NCI-H2196 (cell line): ENCODE results near the gene PET117.
"Not testable (repeated sequence)": the region's sequence is repeated elsewhere in the genome, so short reads cannot be mapped to it uniquely, and the experiment has no call there.

Experiments used
- DNase-seq: peaks from one replicate; lab custom pipeline; 2025; ENCODE audit not compliant: unreplicated experiment; lab: John Stamatoyannopoulos, UW

PET117 gene

DNA sequence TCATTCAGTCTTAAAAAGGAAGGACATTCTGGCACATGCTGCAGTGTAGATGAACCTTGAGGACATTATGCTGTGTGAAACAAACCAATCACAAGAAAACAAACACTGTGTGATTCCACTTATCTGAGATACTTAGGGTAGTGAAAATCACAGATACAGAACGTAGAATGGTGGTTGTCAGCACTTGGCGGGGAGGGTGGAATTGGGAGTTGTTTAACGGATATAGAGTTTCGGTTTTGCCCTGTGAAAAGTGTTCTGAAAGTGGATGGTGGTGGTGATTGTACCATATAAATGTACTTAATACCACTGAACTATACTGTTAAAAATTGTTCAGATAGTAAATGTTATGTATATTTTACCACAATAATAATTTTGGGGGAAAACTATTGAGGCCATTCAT, 18.4 kb downstream of the PET117 start:
- no peak for DNase-seq

DNA sequence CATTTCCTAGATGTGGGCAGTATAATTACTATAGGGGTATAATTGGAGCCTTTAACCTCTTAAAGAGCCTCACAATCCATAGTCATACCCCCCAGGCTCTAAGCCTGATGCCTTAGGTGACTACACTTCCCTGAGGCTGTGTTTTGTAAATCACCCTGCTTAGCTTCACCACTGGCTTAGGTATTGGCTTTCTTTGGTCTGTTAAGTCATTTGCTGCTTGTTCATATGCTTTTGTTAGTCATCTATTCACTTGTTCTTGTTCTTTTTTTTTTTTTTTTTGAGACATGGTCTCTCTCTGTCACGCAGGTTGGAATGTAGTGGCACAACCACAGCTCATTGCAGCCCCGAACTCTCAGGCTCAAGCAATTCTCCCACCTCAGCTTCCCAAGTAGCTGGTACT, 26.7 kb downstream of the PET117 start:
- no peak for DNase-seq

DNA sequence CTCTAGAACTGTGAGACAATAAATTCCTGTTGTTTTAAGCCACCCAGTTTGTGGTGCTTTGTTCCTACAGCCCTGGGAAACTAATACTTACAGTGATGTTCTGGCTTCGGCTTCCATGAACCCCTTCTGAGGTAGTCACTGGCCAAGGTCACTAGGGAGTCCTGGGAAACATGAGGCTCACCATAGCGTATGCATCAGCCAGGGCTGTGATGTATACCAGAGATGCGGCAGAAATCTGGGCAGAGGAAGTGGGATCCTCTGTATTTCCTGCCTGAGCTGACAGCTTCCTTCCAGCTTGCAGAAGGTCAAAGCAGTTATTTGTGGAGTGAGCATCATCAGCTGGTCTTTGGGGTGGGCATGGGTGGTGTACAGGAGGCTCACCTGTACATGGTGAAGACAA, 27.9 kb downstream of the PET117 start:
- DNase-seq, result no peak

DNA sequence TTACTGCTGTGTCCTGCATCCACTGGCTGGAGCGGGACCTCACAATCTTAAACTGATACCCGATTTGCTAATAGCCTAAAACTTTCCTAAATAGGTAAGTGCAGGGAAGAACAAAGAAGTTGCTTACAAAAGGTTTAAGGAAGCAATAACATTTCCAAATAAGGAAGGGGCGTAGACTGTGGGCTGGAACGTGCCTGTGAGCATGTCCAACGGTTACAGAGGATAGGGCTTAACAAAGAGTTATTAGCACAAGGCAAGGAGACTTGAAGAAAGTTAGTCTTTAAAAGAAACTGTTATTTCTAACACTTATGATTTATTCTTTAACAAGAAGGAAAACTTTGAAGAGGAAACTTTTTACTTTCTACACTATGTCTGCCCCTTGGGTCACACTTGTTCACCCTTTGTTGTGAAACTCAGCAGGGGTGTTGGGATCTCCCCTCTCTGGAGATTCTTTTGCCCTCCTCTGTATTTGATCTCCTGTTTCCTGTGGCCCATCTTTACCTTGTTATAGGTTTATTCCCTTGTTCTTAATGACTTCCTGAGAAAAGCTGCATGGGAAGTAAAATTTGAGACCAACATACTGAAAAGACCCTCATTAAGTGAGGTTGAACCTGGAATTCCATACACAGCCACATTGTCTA, 28.7 kb downstream of the PET117 start:
- DNase-seq, result no peak

DNA sequence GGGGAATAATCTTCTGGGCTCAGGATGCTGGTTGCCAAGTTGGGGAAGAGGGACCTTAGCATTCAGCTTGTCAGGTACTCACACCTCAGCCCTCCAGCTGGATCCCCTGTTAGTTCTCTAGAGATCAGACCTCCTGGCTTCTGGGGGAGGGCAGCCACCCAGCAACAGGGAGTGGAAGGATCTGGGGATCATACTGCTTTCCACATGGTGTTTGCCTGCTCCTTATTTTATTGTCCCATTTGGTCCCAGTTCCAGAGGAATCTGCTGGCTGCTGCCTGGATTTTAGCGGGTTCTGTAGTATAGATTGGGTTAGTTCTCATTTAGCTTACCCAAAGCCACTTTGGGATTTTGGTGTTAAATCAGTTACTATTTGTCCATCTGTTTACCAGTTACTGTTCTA, 29.3 kb downstream of the PET117 start:
- no peak for DNase-seq

DNA sequence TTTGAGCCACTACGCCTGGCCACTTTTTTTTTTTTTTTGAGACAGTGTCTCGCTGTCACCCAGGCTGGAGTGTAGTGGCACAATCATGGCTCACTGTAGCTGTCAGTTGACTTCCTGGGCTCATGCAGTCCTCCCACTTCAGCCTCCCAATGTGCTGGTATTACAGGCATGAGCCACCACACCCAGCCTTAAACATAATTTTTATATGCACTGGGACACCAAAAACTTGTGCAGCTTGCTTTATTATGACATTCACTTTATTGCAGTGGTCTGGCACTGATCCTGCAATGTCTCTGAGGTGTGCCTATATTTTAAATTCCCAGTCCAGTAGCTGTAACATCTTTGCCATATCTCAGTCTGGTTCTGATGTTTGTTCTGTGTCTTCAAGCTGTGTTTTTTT, 34.7 kb downstream of the PET117 start:
- no peak for DNase-seq

DNA sequence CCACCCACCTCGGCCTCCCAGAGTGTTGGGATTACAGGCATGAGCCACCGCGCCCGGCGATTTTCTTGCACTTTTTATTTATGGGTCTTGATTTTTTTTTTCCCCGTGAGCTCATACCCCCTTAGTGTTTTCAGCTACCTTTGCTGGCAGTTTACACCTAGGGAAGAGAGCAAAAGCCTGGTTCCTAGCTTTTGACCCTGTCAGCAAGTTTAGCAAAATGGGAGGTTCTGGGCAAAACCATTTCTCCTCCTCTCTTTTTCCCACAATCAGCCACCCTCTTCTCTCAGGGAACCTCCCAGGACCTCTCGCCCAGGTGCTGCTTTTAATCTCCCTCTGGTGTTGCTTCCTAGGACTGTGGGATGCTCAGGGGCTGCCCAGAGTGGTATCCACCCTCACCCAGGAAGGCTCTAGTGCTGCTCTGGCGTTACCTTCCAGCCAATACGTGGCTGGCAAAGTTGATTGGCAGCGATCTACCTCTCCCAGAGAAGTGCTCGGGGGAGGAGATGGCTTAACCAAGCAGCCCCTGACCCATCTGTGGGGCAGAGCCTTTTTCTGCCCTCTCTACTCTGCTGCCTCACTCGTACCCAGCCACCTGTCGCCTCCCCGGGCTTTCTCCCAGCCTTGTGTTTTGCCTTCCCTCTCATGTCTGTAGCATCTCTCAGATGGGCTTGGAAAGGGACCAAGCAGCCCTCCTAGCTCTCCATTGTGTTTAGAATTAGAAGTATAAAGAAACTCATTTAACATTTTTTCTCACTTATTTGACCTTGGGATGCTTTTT, 37.4 kb downstream of the PET117 start:
- DNase-seq, result no peak

DNA sequence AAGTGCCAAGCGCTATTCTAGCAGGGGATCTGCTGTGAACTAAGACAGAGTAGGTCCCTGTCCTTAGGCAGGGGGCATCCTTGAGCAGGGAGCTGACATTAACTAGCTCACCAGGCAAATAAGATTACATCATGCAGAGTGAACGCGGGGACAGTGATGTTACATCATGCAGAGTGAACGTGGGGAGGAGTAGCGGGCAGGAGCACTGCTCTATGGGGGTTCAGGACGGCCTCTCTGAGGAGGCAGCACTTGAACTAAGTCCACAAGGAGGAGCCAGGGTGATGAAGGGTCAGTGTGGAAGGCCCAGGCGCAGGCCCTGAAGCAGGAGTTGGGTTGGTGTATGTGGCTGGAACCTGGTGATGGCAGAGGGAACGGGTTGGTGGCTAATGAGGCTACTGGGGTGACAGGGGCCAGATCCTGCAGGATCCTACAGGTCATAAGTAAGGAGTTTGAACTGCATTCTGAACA, 38.7 kb downstream of the PET117 start:
- DNase-seq, result no peak

DNA sequence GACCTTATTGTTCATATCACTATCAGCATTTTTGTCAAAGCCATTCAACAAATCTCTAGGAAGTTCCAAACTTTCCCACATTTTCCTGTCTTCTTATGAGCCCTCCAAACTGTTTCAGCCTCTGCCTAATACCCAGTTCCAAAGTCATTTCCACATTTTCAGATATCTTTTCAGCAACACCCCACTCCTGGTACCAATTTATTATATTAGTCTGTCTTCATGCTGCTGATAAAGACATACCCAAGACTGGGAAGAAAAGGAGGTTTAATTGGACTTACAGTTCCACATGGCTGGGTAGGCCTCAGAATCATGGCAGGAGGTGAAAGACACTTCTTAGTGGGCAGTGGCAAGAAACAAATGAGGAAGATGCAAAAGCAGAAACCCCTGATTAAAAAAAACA, 42.7 kb downstream of the PET117 start:
- not testable (repeated sequence) for DNase-seq

DNA sequence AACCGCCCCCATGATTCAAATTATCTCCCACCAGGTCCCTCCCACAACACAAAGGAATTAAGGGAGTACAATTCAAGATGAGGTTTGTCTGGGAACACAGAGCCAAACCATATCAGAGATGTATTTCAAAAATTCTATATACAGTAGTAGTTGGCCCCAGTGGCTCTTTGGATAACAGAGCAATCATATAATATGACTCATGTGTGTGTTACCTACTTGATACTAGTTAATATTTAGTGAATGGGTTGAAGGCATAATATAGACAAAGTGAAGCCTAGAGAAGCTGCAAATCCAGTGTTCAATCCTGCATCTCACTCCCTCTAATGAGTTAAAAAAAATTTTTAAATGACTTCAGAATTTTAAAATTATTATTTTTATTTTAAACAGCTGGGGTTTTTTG, 43.2 kb downstream of the PET117 start:
- DNase-seq, result no peak

DNA sequence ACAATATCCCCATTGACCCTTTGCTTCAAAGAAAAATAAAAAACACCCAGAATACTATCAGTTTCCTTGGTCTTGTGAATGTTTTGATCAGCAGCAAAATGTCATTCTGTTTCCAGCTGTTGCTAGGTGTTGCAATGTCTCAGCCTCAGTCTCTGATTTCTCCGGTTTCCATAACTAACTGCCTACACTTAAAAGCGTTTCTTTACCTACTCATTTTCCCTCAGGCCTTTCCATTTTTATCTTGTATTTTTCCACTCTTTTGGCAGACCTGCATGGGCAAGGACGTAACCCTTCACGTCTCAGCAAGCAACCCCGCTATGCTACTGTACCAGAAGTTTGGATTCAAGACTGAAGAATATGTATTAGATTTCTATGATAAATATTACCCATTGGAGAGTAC, 49.4 kb downstream of the PET117 start:
- no peak for DNase-seq

DNA sequence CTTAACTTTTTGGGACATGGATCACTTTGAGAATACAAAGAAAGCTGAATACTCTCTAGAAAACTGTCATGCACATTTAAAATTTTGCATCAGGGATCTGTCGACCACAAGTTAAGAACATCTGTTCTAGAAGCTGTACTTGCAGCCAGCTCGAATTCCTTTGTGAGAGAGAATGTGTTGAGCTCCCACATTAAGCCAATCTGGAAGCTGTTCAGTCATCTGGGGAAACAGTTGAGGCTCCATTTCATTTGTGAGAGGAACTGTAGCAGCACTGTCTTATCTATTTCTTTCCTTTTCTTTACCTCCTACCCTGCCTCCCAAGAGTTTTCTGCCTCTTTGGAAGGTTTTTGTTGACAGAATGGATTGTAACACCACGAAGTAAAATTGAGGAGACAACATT, 50.8 kb downstream of the PET117 start:
- no peak for DNase-seq

DNA sequence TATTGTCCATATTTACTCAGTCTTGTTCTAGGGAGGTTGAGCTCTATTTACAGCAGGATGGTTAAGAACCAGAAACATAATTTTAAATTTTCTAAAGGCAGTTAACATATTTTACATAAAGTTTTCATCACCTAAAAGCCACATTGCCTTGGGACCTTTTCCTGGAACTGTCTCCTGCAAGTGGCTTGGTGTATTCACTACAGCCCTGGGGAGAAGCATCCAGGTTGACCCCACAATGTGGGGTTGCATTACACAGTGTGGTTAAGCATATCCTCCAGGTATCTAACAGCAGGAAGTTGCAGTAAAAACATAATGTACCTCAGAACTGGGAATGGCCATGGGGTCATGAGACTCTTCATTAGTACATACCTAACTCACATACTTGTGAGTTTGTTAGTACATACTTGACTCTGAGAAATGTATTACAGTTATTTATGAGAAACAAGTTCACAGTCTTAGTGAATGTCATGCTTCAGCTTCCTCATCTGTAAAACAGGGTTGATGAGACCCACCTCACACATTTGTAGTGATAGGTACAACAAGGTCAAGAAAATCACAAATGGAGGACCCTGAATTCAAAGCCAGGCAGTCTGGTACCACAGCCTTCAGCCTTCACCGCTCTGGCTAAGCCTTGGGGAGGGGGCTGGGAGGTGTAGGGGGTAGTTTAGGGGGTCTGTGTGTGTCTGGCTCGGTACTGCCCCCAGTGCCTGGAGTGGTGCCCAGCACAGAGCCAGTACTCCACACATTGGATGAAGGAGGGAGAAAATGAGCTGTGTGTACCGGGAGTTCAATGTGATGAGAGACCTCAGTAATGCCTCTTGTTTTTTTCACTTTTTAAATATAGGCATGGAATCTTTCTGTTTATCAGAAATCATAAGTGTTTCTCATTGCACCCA, 52.9 kb downstream of the PET117 start:
- no peak for DNase-seq

DNA sequence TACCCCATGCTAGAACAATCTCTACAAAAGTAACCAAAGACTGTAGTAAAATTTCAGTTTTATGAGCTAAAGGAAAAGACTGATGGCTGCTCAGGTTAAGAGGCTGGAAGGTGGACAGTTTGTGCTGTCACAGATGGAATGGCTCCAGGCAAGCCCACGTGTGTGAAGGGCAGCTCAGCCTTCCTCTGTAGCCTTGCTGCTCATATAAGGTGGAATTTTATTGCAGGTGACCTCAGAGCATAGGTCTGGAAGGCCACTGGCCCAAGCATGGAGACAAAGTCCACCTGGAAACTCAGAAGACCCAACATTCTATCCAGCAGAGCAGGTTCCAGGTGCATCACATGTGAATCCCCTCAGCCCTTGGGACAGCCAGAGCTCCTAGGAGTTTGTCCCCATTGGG, 53.6 kb downstream of the PET117 start:
- no peak for DNase-seq
